GM12878 (cell line): ENCODE measurements around the gene PERM1.

ENCODE experiments used
- CREB1 ChIP-seq: IDR thresholded peaks from 2 replicates; pipeline ENCODE4 v1.6.1; 2012; ENCODE audit warnings: low read depth, mild to moderate bottlenecking, inconsistent platforms
- MTA3 ChIP-seq: IDR thresholded peaks from 2 replicates; pipeline ENCODE4 v1.6.1; 2012; ENCODE audit warnings: low read length, inconsistent platforms, borderline replicate concordance
- MXI1 ChIP-seq: fragments of 150-350 bp; IDR thresholded peaks from 2 replicates; pipeline ENCODE4 v1.6.1; 2011; ENCODE audit warnings: low read depth, mild to moderate bottlenecking, inconsistent platforms, low read length, improper control_type of control experiment
- POLR2A ChIP-seq: IDR thresholded peaks from 2 replicates; pipeline ENCODE4 v1.6.1; 2011; ENCODE audit warnings: low read depth, mild to moderate bottlenecking, low read length
- POLR2AphosphoS5 ChIP-seq: IDR thresholded peaks from 2 replicates; pipeline ENCODE4 v1.6.1; 2011; ENCODE audit warnings: mild to moderate bottlenecking, low read length, inconsistent platforms
- YBX1 ChIP-seq: fragments of 450-650 bp; IDR thresholded peaks from 2 replicates; pipeline ENCODE4 v1.6.1; 2016; ENCODE audit warnings: antibody characterized with exemption
- TF ChIP-seq, protein P1 (sequence below), 3 experiments: IDR thresholded peaks in 2 of 3; conservative IDR thresholded peaks in 1 of 3; 2 replicates each; pipeline ENCODE4 v1.5.1; 2011; ENCODE audit warnings: low read depth in 3 of 3, low read length in 3 of 3, mild to moderate bottlenecking in 3 of 3, control low read depth in 2 of 3, moderate library complexity in 2 of 3, inconsistent platforms in 1 of 3, mixed read lengths in 1 of 3; ENCODE audit not compliant: control insufficient read depth in 2 of 3, insufficient read depth in 1 of 3; ENCODE audit errors: extremely low read depth in 1 of 3
- TF ChIP-seq, protein P2 (sequence below): fragments of 450-650 bp; IDR thresholded peaks from 2 replicates; pipeline ENCODE4 v1.6.1; 2017; ENCODE audit warnings: mild to moderate bottlenecking
- TF ChIP-seq, protein P3 (sequence below): fragments of 450-650 bp; IDR thresholded peaks from 2 replicates; pipeline ENCODE4 v1.6.1; 2016; ENCODE audit warnings: mild to moderate bottlenecking
- TF ChIP-seq, protein P4 (sequence below): IDR thresholded peaks from 2 replicates; pipeline ENCODE4 v1.6.1; 2012; ENCODE audit warnings: improper control_type of control experiment, low read depth, low read length; ENCODE audit not compliant: insufficient replicate concordance

DNA sequence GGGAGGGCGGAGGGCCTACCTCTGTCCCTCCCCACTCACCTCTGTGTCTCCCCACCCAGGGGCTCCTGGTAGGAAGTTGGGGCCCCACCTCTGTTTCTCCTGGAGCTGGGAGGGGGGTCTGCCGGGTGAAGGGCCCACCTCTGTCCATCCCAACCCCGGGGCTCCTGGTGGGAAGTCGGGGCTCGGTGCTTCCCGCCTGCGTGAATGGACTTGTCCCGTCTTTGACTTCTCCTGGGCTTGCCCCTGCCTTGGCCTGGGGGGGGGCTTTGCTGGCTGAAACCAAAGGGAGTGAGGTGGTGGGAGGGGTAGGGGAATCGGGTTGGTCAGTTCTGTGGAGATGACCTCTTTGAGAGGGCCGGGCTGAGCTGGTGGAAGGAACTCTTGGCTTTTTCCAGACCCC lies 43.8 kb upstream of the PERM1 start:
- TF ChIP-seq, protein P1, sequence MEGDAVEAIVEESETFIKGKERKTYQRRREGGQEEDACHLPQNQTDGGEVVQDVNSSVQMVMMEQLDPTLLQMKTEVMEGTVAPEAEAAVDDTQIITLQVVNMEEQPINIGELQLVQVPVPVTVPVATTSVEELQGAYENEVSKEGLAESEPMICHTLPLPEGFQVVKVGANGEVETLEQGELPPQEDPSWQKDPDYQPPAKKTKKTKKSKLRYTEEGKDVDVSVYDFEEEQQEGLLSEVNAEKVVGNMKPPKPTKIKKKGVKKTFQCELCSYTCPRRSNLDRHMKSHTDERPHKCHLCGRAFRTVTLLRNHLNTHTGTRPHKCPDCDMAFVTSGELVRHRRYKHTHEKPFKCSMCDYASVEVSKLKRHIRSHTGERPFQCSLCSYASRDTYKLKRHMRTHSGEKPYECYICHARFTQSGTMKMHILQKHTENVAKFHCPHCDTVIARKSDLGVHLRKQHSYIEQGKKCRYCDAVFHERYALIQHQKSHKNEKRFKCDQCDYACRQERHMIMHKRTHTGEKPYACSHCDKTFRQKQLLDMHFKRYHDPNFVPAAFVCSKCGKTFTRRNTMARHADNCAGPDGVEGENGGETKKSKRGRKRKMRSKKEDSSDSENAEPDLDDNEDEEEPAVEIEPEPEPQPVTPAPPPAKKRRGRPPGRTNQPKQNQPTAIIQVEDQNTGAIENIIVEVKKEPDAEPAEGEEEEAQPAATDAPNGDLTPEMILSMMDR (IDR thresholded peaks at IDR 0.05 in 2 of 3, conservative IDR thresholded peaks at IDR 0.05 in 1 of 3; ENCODE audit: control insufficient read depth in 2 of 3, extremely low read depth in 1 of 3, insufficient read depth in 1 of 3, low read depth in 3 of 3, low read length in 3 of 3), result no peak
- TF ChIP-seq, protein P2, sequence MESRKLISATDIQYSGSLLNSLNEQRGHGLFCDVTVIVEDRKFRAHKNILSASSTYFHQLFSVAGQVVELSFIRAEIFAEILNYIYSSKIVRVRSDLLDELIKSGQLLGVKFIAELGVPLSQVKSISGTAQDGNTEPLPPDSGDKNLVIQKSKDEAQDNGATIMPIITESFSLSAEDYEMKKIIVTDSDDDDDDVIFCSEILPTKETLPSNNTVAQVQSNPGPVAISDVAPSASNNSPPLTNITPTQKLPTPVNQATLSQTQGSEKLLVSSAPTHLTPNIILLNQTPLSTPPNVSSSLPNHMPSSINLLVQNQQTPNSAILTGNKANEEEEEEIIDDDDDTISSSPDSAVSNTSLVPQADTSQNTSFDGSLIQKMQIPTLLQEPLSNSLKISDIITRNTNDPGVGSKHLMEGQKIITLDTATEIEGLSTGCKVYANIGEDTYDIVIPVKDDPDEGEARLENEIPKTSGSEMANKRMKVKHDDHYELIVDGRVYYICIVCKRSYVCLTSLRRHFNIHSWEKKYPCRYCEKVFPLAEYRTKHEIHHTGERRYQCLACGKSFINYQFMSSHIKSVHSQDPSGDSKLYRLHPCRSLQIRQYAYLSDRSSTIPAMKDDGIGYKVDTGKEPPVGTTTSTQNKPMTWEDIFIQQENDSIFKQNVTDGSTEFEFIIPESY, result no peak
- TF ChIP-seq, protein P3, sequence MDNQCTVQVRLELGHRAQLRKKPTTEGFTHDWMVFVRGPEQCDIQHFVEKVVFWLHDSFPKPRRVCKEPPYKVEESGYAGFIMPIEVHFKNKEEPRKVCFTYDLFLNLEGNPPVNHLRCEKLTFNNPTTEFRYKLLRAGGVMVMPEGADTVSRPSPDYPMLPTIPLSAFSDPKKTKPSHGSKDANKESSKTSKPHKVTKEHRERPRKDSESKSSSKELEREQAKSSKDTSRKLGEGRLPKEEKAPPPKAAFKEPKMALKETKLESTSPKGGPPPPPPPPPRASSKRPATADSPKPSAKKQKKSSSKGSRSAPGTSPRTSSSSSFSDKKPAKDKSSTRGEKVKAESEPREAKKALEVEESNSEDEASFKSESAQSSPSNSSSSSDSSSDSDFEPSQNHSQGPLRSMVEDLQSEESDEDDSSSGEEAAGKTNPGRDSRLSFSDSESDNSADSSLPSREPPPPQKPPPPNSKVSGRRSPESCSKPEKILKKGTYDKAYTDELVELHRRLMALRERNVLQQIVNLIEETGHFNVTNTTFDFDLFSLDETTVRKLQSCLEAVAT, result no peak
- TF ChIP-seq YBX1 (no peak), MXI1 (no peak), CREB1 (no peak), POLR2A (no peak), POLR2AphosphoS5 (no peak), MTA3 (no peak)
- TF ChIP-seq, protein P4, sequence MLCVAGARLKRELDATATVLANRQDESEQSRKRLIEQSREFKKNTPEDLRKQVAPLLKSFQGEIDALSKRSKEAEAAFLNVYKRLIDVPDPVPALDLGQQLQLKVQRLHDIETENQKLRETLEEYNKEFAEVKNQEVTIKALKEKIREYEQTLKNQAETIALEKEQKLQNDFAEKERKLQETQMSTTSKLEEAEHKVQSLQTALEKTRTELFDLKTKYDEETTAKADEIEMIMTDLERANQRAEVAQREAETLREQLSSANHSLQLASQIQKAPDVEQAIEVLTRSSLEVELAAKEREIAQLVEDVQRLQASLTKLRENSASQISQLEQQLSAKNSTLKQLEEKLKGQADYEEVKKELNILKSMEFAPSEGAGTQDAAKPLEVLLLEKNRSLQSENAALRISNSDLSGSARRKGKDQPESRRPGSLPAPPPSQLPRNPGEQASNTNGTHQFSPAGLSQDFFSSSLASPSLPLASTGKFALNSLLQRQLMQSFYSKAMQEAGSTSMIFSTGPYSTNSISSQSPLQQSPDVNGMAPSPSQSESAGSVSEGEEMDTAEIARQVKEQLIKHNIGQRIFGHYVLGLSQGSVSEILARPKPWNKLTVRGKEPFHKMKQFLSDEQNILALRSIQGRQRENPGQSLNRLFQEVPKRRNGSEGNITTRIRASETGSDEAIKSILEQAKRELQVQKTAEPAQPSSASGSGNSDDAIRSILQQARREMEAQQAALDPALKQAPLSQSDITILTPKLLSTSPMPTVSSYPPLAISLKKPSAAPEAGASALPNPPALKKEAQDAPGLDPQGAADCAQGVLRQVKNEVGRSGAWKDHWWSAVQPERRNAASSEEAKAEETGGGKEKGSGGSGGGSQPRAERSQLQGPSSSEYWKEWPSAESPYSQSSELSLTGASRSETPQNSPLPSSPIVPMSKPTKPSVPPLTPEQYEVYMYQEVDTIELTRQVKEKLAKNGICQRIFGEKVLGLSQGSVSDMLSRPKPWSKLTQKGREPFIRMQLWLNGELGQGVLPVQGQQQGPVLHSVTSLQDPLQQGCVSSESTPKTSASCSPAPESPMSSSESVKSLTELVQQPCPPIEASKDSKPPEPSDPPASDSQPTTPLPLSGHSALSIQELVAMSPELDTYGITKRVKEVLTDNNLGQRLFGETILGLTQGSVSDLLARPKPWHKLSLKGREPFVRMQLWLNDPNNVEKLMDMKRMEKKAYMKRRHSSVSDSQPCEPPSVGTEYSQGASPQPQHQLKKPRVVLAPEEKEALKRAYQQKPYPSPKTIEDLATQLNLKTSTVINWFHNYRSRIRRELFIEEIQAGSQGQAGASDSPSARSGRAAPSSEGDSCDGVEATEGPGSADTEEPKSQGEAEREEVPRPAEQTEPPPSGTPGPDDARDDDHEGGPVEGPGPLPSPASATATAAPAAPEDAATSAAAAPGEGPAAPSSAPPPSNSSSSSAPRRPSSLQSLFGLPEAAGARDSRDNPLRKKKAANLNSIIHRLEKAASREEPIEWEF, result no peak
